Uterus (tissue), 2 donors: ENCODE results near the gene CNDP2.

Source experiments
- CTCF ChIP-seq, 4 experiments: fragments of 200-600 bp in 2 of 4; fragments of 450-650 bp in 2 of 4; sonication (generic) in 2 of 4; IDR thresholded peaks; one replicate each; pipeline ENCODE4 v1.5.1; 2016 to 2019; ENCODE audit warnings: antibody characterized with exemption in 4 of 4, mild to moderate bottlenecking in 2 of 4, moderate library complexity in 1 of 4
- POLR2A ChIP-seq, 2 donors: fragments of 450-650 bp; IDR thresholded peaks; one replicate each; pipeline ENCODE4 v1.6.1; 2016; ENCODE audit warnings: antibody characterized with exemption in 2 of 2, mild to moderate bottlenecking in 1 of 2, moderate library complexity in 1 of 2

DNA sequence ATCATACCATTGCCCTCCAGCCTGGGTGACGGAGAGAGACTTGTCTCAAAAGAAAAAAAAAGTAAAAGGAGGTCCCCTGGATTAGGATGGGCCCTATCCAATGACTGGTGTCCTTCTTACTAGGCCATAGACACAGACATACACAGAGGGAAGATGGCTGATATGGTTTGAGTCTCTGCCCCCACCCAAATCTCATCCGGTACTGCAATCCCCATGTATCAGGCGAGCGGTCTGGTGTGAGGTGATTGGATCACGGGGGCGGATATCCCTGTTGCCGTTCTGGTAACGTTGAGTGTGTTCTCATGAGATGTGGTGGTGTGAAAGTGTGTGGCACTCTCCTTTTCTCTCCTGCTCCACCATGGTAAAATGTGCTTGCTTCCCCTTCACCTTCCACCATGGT is 7.8 kb upstream of the CNDP2 start:
- no peak for TF ChIP-seq CTCF (IDR thresholded peaks at IDR 0.05)
- TF ChIP-seq POLR2A (IDR thresholded peaks at IDR 0.05): no peak
